Measurements from ENCODE around the gene CSDE1.
"Not testable (repeated sequence)": the region's sequence is repeated elsewhere in the genome, so short reads cannot be mapped to it uniquely, and the experiment has no call there.

Gene CSDE1

DNA sequence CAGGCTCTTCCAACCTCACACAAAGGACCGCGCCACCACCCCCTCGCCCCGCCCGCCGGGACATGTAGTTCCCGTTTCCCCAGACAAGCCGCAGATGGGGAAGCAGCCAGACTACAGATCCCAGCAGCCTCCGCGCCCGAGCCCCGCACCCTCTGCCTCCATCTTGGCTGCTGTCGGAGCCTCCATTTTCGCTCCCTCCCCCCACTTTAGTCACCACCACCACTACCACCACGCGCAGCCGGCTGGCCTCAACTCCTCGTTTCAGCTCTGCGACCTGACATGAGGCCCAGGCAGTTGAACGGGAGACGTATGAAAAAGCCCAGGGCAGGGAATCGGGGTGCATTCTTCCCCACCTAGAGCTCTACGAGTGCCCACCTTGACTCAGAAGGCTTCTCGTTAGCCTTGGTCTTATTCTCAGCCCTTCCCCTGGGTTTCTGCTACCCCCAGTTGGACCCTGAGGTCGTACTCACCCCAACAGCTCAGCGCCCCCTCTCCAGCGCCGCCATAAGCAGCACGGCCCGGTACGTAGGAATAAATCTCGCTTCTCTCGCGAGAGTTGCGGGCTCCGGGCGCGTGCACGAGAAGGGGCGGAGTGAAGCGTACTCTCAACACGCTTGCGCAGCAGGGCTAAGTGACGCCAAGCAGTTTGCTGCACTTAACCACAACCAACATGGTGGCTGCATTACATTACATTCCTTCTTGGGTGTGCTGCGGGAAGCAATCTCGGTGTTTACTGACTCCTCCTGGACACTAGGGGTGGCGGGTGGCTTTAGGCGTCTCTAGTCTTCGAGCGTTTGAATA is at the start of gene CSDE1:
TSS of gene CSDE1 (minus strand) at position 530 of the 801 bp plus-strand sequence. CDS start 18,094 bp downstream, outside the sequence.
- DNase-seq (ENCODE audit: low spot score): peak; percentile 92

DNA sequence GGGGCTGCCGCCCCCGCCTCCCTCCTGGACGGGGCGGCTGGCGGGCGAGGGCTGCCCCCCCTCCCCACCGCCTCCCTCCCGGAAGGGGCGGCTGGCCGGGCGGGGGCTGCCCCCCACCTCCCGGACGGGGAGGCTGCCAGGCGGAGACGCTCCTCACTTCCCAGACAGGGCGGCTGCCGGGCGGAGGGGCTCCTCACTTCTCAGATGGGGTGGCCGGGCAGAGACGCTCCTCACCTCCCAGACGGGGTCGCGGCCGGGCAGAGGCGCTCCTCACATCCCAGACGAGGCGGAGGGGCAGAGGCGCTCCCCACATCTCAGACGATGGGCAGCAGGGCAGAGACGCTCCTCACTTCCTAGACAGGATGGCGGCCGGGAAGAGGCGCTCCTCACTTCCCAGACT is 46.7 kb upstream of the CSDE1 start:
- not testable (repeated sequence) for DNase-seq (ENCODE audit: low spot score)

GRCh38 chr1:114803001-114803400 is 45.2 kb upstream of the CSDE1 start:
- DNase-seq (ENCODE audit: low spot score): no peak

- DNase-seq (ENCODE audit: low spot score): no peak
These were observed 36.3 kb upstream of the CSDE1 start for GRCh38 chr1:114794038-114794437.

GRCh38 chr1:114790581-114790980 is 32.8 kb upstream of the CSDE1 start:
- DNase-seq (ENCODE audit: low spot score): not testable (repeated sequence)

- not testable (repeated sequence) for DNase-seq (ENCODE audit: low spot score)
These were observed 28.7 kb upstream of the CSDE1 start for GRCh38 chr1:114786440-114786839.

GRCh38 chr1:114782476-114782875 is 24.7 kb upstream of the CSDE1 start:
- DNase-seq (ENCODE audit: low spot score): no peak

DNA sequence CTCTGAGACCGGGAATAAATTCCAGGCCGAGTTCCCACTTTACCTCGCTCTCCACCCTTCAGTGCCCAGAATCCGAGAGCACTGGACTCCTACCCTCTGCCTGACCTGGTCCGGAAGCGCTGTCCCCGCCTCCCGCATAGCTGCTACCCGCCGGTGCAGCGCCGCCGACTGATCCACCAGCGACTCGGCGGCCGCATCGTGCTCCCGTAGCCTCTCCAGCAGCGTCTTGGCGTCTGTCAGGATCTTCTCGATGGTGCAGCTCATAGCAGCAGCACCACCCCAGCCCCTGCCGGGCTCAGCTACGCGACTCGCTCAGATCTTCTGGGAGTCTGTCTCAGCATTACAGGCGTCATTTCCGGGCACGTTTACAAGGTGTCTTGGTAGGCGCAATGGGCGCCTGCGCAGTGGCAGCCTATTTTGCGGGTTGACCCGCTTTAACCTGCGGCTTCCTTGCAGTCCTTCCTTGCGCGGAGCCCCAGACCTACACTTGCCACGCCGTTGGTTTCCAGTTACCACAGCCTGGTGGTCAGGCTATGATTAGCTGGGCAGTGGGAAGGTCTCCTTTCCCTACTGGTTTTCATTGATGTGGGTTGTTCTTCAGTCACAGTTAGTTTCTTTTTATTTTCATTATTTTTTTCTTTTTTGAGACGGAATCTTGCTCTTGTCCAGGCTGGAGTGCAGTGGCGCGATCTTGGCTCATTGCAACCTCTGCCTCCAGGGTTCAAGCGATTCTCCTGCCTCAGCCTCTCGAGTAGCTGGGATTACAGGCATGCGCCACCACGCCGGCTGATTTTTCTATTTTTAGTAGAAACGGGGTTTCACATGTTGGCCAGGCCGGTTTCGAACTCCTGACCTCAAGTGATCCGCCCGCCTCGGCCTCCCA is 22.8 kb upstream of the CSDE1 start, which contains the start of gene SIKE1:
TSS of gene SIKE1 (minus strand) at position 342 of the 883 bp plus-strand sequence. CDS start at position 264, 78 bp downstream.
- DNase-seq (ENCODE audit: low spot score): peak; percentile 91

DNA sequence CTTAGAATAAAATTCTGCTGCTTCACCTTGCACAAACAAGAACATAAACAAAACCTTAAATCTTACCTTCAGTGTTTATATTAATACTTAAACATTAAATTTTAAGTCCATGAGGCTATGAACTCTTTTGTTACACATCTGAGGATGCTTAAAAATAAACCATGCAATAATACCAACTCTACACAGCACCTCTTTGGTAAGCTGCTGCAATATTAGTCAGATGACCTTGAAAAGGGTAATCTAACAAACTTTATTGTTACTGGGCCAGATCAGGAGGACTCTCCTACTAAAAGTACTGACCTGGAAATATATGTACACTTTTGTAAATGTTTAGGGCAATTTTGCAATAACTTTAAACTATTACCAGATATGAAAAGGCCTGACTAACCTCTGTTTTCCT is 21.9 kb upstream of the CSDE1 start:
- no peak for DNase-seq (ENCODE audit: low spot score)

DNA sequence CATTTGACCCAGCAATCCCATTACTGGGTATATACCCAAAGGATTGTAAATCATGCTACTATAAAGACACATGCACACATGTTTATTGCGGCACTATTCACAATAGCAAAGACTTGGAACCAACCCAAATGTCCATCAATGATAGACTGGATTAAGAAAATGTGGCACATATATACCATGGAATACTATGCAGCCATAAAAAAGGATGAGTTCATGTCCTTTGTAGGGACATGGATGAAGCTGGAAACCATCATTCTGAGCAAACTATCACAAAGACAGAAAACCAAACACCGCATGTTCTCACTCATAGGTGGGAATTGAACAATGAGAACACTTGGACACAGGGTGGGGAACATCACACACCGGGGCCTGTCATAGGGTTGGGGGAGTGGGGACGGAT is 18.9 kb upstream of the CSDE1 start:
- not testable (repeated sequence) for DNase-seq (ENCODE audit: low spot score)

DNA sequence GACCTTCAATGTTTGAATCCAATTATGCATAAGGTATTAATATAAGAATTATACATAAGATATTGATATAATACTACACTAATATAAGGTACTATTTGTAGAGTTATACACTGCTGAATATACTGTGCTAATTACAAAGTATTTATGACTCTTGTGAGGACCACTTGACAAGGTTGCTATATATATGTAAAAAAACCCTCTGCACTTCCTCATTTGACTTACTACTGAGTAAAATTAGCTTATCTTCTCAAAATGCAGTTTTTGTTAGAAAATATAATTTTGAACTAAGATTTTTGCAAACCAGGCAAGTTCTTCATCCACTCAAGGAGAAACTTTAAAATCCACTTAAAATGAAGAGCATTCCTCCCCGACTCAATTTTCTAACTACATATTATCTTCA is 14.2 kb upstream of the CSDE1 start:
- DNase-seq (ENCODE audit: low spot score): no peak

GRCh38 chr1:114770989-114771388 is 13.2 kb upstream of the CSDE1 start:
- DNase-seq (ENCODE audit: low spot score): no peak

DNA sequence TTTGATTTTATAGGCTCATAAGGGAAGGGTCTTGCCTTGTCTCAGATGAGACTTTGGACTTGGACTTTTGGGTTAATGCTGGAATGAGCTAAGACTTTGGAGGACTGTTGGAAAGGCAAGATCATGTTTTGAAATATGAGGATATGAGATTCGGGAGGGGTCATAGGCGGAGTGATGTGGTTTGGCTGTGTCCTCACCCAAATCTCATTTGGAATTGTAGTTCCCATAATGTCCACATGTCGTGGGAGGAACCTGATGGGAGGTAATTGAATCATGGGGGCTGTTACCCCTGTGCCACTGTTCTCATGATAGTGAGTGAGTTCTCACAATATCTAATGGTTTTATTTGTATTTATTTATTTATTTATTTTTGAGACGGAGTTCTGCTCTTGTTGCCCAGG is 6.9 kb upstream of the CSDE1 start:
- no peak for DNase-seq (ENCODE audit: low spot score)

- peak; percentile 23 for DNase-seq (ENCODE audit: low spot score)
These were observed 560 bp upstream of the CSDE1 start for GRCh38 chr1:114758256-114758832.

DNA sequence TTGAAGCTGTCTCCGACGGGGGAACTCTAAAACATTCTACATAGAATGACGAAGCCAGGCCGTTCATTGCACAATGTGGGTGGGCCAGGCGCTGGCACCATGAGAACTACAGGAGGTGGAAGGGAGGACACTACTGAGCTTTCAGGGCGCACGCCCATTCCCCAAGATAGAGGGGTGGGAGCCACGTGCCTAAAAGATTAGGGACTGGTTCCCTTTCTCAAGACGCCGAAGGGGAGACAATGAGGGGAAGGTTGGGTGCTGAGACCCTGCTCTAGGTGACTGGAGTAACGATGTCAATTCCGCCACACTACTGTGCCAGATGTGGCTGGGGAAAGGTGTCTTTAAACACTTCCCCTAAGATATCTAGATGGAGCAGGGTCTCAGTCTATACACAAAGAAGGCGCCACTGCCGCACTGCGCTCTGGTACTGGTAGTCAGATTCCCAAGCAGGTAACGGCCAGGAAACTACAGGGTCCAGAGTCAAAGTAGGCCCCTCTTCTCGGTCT is 782 bp downstream of the CSDE1 start:
- no peak for DNase-seq (ENCODE audit: low spot score)

GRCh38 chr1:114756009-114756892 is 1.5 kb downstream of the CSDE1 start:
- no peak for DNase-seq (ENCODE audit: low spot score)

DNA sequence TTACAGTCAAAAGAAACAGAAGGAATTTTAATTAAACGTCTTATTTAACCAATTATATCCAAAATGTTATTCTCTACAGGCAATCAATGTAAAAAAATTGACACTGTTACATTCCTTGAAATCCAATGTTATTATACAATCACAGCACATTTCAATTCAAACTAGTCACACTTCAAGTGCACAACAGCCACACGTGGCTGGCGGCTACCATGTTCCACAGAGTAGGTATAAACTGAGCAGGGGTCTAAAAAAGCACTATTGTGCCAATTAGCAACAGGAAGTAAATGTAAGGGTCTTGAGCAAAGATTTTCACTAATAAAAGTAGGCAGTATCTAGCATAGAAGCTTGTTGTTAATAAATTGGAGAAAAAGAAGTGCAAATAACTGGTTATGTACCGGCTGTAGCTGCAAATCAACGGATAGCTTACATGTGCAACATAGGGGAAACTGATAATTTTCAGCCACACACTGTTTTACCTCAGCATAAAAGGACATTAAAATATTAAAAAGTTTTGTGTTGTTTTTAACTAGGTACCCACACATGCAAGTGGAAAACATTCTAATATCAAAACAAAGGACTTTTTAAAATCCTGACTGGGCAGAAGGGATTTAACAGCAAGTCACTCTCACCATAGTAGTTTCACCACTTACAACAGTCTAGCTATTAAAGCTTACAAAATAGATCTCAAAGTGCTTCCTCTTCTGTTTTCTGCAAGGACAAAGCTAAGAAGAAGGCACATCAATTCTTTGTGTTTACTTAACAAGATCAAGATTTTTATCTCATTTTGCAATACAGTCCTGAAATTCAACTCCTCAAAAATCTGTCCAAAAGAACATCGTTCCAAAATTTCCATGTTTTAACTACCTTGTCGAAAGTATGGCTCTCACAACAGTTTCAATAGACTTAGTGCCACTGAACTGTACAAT is 2.5 kb downstream of the CSDE1 start:
- DNase-seq (ENCODE audit: low spot score): no peak

DNA sequence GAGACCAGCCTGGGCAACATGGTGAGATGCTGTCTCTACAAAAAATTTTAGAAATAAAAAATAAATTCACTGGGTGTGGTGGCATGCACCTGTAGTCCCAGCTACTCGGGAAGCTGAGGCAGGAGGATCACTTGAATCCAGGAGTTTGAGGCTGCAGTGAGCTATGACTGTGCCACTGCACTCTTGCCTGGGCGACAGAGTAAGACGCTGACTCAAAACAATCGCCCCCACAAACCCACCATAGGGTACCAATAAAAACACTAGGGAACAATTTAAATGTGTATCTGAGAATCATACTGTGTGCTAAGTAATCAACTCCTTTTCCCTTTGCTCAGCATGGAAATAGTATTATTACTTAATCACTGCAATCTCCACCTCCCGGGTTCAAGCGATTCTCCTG is 4.1 kb downstream of the CSDE1 start:
- not testable (repeated sequence) for DNase-seq (ENCODE audit: low spot score)

GRCh38 chr1:114753143-114753542 is 4.6 kb downstream of the CSDE1 start:
- DNase-seq (ENCODE audit: low spot score): no peak

DNA sequence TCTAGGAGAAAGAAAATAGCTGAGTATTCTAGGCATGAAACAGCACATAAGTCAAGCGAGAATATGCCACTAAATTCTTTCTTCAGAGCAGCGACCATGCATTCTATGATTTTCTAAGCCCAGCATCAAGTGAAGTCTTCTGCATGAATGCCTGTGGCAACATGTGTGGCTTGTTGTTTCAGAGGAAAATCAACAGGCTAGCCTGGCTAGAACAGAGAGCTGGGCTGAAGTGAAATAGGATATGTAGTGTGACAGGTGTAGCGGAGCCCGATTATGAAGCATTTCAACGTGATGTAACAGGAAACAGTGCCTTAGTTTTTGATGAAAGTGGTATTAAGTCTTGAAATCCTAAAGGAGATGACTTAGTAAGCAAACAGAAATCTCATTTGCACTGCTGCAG is 7.0 kb downstream of the CSDE1 start:
- no peak for DNase-seq (ENCODE audit: low spot score)
